NT2/D1 (cell line): ENCODE results near the gene TMEM255B.

Source experiments
- SUZ12 ChIP-seq: IDR thresholded peaks from 2 replicates; pipeline ENCODE4 v1.6.1; 2011; ENCODE audit not compliant: insufficient read length, insufficient read depth; ENCODE audit errors: extremely low read depth
- ZNF274 ChIP-seq: IDR thresholded peaks from 2 replicates; pipeline ENCODE4 v1.6.1; 2011; ENCODE audit warnings: mild to moderate bottlenecking, low read depth, low read length

DNA sequence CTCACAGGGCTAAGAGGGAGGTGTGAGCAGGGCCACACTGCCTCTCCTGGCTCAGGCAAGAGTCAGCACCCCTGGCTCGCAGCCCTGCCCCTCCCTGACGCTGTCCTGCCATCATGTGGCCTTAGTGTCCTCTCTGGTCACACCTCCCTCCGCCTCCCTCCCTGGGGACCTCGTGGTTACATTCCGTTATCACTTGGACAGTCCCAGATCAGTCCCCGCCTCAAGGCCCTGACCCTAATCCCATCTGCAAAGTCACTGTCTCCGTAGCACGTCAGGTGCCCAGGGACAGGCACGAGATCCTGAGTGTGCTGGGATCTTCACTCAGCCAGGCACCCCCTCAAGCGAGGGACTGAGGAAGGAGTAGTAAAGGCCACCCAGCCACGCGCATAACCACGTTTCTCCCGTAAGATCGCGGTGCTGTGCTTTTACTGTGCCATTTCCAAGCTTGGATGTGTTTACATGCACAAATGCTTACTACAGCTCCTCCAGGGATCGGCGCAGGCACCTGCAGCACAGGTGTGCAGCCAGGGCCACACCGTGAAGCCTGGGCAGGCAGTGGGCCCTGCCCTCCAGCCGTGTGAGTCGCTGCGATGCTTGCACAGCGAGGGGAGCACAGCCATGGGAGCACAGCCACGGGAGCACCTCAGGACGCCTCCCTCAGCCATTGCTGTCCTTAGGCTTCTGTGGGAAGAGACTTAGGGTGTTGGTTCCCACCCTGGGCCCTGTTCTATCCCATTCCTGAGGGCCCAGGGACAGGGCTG lies 10.7 kb upstream of the TMEM255B start:
- TF ChIP-seq ZNF274 (no peak), SUZ12 (no peak)
